ENCODE measurements around the gene DGKK.

The DGKK gene

GRCh38 chrX:50452782-50453181, 17.8 kb downstream of the DGKK start:
- no peaks in the 10 kb centered on the region for H3K9me3 Mint-ChIP-seq
- DNase-seq, result no peak
- H3K4me3 Mint-ChIP-seq, result no peak overlapping the region
- H3K27ac Mint-ChIP-seq, result no peak overlapping the region
- H3K4me1 Mint-ChIP-seq (ENCODE audit: low read depth in 2 of 2), result no peaks in the 10 kb centered on the region
- ATAC-seq (replicated peaks), result no peak
- no peaks in the 10 kb centered on the region for H3K36me3 Mint-ChIP-seq (ENCODE audit: insufficient read depth)
- H3K27me3 Mint-ChIP-seq, result peaks cover 0 to 8% of the 10 kb centered on the region in 2 donors

- Mint-ChIP-seq H3K9me3 (no peaks in the 10 kb centered on the region), H3K27ac (no peak overlapping the region), H3K36me3 (ENCODE audit: insufficient read depth) (no peaks in the 10 kb centered on the region), H3K27me3 (peaks cover 0 to 8% of the 10 kb centered on the region in 2 donors), H3K4me3 (no peak overlapping the region), H3K4me1 (ENCODE audit: low read depth in 2 of 2) (no peaks in the 10 kb centered on the region)
- DNase-seq, result no peak
- ATAC-seq (replicated peaks), result no peak
Measured at GRCh38 chrX:50450324-50450723, 20.3 kb downstream of the DGKK start.

- Mint-ChIP-seq H3K4me1 (ENCODE audit: low read depth in 2 of 2) (no peaks in the 10 kb centered on the region), H3K4me3 (no peak overlapping the region), H3K27ac (no peak overlapping the region), H3K9me3 (no peaks in the 10 kb centered on the region), H3K27me3 (peaks cover 0 to 8% of the 10 kb centered on the region in 2 donors), H3K36me3 (ENCODE audit: insufficient read depth) (no peaks in the 10 kb centered on the region)
- ATAC-seq (replicated peaks) (no peak), DNase-seq (no peak)
Measured at GRCh38 chrX:50448565-50448964, 22.1 kb downstream of the DGKK start.

- Mint-ChIP-seq H3K4me1 (ENCODE audit: low read depth in 2 of 2) (no peaks in the 10 kb centered on the region), H3K27ac (no peak overlapping the region), H3K27me3 (peaks cover 0 to 8% of the 10 kb centered on the region in 2 donors), H3K36me3 (ENCODE audit: insufficient read depth) (no peaks in the 10 kb centered on the region), H3K9me3 (no peaks in the 10 kb centered on the region), H3K4me3 (no peak overlapping the region)
- DNase-seq, result no peak
- no peak for ATAC-seq (replicated peaks)
Measured at GRCh38 chrX:50447535-50447934, 23.1 kb downstream of the DGKK start.

GRCh38 chrX:50442426-50443116, 28.1 kb downstream of the DGKK start:
- Mint-ChIP-seq H3K27me3 (peaks cover 2 to 3% of the 10 kb centered on the region in 2 donors), H3K4me3 (no peak overlapping the region), H3K36me3 (ENCODE audit: insufficient read depth) (no peaks in the 10 kb centered on the region), H3K4me1 (ENCODE audit: low read depth in 2 of 2) (no peaks in the 10 kb centered on the region), H3K9me3 (no peaks in the 10 kb centered on the region), H3K27ac (no peak overlapping the region)
- no peak for ATAC-seq (replicated peaks)
- no peak for DNase-seq

GRCh38 chrX:50436797-50437196, 33.8 kb downstream of the DGKK start:
- Mint-ChIP-seq H3K4me3 (no peak overlapping the region), H3K4me1 (ENCODE audit: low read depth in 2 of 2) (peaks cover 0 to 4% of the 10 kb centered on the region in 2 donors), H3K27me3 (peaks cover 17 to 21% of the 10 kb centered on the region in 2 donors), H3K36me3 (ENCODE audit: insufficient read depth) (no peaks in the 10 kb centered on the region), H3K9me3 (no peaks in the 10 kb centered on the region), H3K27ac (no peak overlapping the region)
- DNase-seq, result no peak
- no peak for ATAC-seq (replicated peaks)

GRCh38 chrX:50432829-50433289, 37.8 kb downstream of the DGKK start:
- H3K9me3 Mint-ChIP-seq, result no peaks in the 10 kb centered on the region
- H3K27me3 Mint-ChIP-seq, result peaks cover 21 to 22% of the 10 kb centered on the region in 2 donors
- no peaks in the 10 kb centered on the region for H3K36me3 Mint-ChIP-seq (ENCODE audit: insufficient read depth)
- no peak overlapping the region for H3K27ac Mint-ChIP-seq
- H3K4me3 Mint-ChIP-seq, result no peak overlapping the region
- ATAC-seq (replicated peaks) (no peak), DNase-seq (no peak)
- peaks cover 0 to 4% of the 10 kb centered on the region in 2 donors for H3K4me1 Mint-ChIP-seq (ENCODE audit: low read depth in 2 of 2)

GRCh38 chrX:50431623-50432022, 39.0 kb downstream of the DGKK start:
- no peaks in the 10 kb centered on the region for H3K36me3 Mint-ChIP-seq (ENCODE audit: insufficient read depth)
- H3K27ac Mint-ChIP-seq, result no peak overlapping the region
- DNase-seq, result no peak
- peaks cover 0 to 4% of the 10 kb centered on the region in 2 donors for H3K4me1 Mint-ChIP-seq (ENCODE audit: low read depth in 2 of 2)
- ATAC-seq (replicated peaks), result no peak
- no peaks in the 10 kb centered on the region for H3K9me3 Mint-ChIP-seq
- peaks cover 13 to 14% of the 10 kb centered on the region in 2 donors for H3K27me3 Mint-ChIP-seq
- no peak overlapping the region for H3K4me3 Mint-ChIP-seq

- peaks cover 0 to 4% of the 10 kb centered on the region in 2 donors for H3K4me1 Mint-ChIP-seq (ENCODE audit: low read depth in 2 of 2)
- ATAC-seq (replicated peaks), result no peak
- H3K27me3 Mint-ChIP-seq, result peaks cover 13 to 14% of the 10 kb centered on the region in 2 donors
- H3K9me3 Mint-ChIP-seq, result no peaks in the 10 kb centered on the region
- no peak overlapping the region for H3K4me3 Mint-ChIP-seq
- H3K36me3 Mint-ChIP-seq (ENCODE audit: insufficient read depth), result no peaks in the 10 kb centered on the region
- no peak for DNase-seq
- H3K27ac Mint-ChIP-seq, result no peak overlapping the region
Measured at GRCh38 chrX:50430917-50431575, 39.6 kb downstream of the DGKK start.

- ATAC-seq (replicated peaks) (no peak), DNase-seq (no peak)
- Mint-ChIP-seq H3K4me3 (no peak overlapping the region), H3K36me3 (ENCODE audit: insufficient read depth) (no peaks in the 10 kb centered on the region), H3K9me3 (no peaks in the 10 kb centered on the region), H3K27me3 (peaks cover 2 to 8% of the 10 kb centered on the region in 2 donors), H3K27ac (no peak overlapping the region), H3K4me1 (ENCODE audit: low read depth in 2 of 2) (no peaks in the 10 kb centered on the region)
Measured at GRCh38 chrX:50428174-50428573, 42.5 kb downstream of the DGKK start.

GRCh38 chrX:50407976-50408375, 62.6 kb downstream of the DGKK start:
- Mint-ChIP-seq H3K36me3 (ENCODE audit: insufficient read depth) (no peaks in the 10 kb centered on the region), H3K27ac (no peak overlapping the region), H3K9me3 (no peaks in the 10 kb centered on the region), H3K27me3 (peaks cover 0 to 6% of the 10 kb centered on the region in 2 donors), H3K4me3 (no peak overlapping the region), H3K4me1 (ENCODE audit: low read depth in 2 of 2) (no peaks in the 10 kb centered on the region)
- no peak for DNase-seq
- no peak for ATAC-seq (replicated peaks)

GRCh38 chrX:50403903-50404302, 66.7 kb downstream of the DGKK start:
- Mint-ChIP-seq H3K27ac (no peak overlapping the region), H3K36me3 (ENCODE audit: insufficient read depth) (no peaks in the 10 kb centered on the region), H3K4me1 (ENCODE audit: low read depth in 2 of 2) (no peaks in the 10 kb centered on the region), H3K27me3 (peaks cover 0 to 7% of the 10 kb centered on the region in 2 donors), H3K9me3 (no peaks in the 10 kb centered on the region), H3K4me3 (no peak overlapping the region)
- DNase-seq (no peak), ATAC-seq (replicated peaks) (no peak)

GRCh38 chrX:50402886-50403285, 67.7 kb downstream of the DGKK start:
- Mint-ChIP-seq H3K27ac (no peak overlapping the region), H3K9me3 (no peaks in the 10 kb centered on the region), H3K4me3 (no peak overlapping the region), H3K36me3 (ENCODE audit: insufficient read depth) (no peaks in the 10 kb centered on the region), H3K4me1 (ENCODE audit: low read depth in 2 of 2) (no peaks in the 10 kb centered on the region), H3K27me3 (peaks cover 0 to 9% of the 10 kb centered on the region in 2 donors)
- DNase-seq (no peak), ATAC-seq (replicated peaks) (no peak)

- H3K9me3 Mint-ChIP-seq, result no peaks in the 10 kb centered on the region
- DNase-seq (no peak), ATAC-seq (replicated peaks) (no peak)
- no peak overlapping the region for H3K4me3 Mint-ChIP-seq
- H3K27ac Mint-ChIP-seq, result no peak overlapping the region
- peaks cover 23 to 28% of the 10 kb centered on the region in 2 donors for H3K27me3 Mint-ChIP-seq
- no peaks in the 10 kb centered on the region for H3K4me1 Mint-ChIP-seq (ENCODE audit: low read depth in 2 of 2)
- no peaks in the 10 kb centered on the region for H3K36me3 Mint-ChIP-seq (ENCODE audit: insufficient read depth)
Measured at GRCh38 chrX:50393902-50394301, 76.7 kb downstream of the DGKK start.

Data from effector memory CD8-positive, alpha-beta T cell (primary cell).